Measurements from ENCODE around the gene CTNNB1.

The CTNNB1 gene

DNA sequence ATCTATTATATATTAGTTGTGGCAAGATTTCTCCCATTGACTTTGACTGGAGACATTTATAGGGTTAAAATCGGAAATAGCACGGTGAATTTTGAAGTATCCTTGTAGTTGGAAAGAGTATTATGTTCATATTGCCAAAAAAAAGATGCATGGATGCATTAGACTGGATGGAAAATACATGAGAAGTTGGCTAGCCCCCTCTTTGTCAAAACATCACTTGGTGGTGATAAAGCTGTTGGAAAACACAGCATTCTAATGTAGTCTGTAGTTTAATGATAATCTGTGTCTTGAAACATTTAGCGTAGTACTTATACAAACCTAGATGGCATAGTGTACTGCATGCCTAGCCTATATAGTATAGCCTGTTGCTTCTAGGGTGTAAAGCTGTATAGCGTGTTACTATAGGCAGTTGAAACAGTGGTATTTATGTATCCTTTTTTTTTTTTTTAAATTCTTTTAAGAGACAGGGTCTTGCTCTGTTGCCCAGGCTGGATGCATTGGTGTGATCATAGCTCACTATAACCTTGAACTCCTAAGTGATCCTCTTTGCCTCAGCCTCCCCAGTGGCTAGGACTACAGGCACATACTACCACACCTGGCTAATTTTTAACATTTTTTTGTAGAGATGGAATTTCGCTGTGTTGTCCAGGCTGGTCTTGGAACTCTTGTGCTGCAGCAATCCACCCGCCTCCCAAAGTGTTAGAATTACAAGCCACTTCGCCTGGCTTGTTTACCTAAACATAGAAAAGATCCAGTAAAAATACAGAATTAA lies 21.8 kb downstream of the CTNNB1 start:
- no peak for DNase-seq

DNA sequence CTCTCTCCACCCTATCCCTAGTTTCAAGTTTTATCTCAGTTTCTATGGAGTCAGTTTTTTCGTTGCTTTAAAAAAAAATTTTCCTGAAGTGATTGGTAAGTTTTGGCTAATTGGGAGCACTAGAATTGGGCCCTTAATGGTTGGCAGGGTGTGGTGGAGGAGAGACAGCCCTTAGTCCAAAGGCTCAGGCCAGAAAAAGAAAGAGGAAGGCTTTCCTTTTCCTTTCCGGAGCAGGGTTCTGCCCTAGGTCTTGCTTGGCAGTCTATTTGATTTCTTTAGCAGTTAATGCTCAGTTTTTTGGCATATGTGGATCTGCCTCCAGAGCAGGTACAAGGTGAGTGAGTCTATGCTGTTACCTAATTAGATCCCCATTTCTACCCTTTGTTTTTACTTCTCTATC lies 22.7 kb downstream of the CTNNB1 start:
- no peak for DNase-seq

DNA sequence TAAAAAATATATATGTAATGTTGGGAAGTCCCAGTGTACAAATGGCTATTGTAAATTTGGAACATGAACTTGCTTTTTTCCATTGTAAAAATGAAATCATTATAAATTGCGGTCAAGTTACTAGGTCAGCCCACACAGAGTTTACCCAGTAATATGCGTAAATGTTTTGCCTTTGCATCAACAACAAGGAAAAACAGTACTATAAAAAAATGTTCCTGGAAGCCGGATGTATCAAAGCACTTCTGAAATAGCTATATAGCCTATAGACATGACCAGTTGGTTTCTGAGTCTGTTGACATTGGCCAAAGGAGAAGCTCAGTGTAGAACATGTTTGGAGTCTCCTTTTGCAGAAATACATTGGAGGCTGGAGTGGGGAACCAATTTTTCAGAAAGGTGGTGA lies 23.2 kb downstream of the CTNNB1 start:
- DNase-seq: no peak

DNA sequence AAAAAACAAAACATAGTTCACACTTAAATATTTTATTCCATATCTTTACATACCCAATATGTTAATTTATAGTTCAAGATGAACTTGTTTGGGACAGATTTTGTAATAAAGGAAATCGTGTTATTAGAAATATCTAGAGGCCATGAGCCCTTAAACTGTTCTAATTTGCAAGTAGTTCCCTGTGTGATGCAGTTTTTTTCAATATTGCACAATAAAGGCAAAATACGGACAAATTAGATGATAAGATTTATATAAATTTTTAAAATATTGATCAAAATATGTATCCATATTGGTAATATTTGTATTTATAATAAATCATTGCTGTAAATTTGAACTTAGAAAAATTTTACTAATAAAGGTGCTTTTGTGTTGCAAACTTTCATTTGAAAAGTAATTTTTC lies 23.8 kb downstream of the CTNNB1 start:
- no peak for DNase-seq

DNA sequence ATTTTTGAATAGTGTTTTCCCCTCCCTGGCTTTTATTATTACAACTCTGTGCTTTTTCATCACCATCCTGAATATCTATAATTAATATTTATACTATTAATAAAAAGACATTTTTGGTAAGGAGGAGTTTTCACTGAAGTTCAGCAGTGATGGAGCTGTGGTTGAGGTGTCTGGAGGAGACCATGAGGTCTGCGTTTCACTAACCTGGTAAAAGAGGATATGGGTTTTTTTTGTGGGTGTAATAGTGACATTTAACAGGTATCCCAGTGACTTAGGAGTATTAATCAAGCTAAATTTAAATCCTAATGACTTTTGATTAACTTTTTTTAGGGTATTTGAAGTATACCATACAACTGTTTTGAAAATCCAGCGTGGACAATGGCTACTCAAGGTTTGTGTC lies 24.4 kb downstream of the CTNNB1 start:
- no peak for DNase-seq

DNA sequence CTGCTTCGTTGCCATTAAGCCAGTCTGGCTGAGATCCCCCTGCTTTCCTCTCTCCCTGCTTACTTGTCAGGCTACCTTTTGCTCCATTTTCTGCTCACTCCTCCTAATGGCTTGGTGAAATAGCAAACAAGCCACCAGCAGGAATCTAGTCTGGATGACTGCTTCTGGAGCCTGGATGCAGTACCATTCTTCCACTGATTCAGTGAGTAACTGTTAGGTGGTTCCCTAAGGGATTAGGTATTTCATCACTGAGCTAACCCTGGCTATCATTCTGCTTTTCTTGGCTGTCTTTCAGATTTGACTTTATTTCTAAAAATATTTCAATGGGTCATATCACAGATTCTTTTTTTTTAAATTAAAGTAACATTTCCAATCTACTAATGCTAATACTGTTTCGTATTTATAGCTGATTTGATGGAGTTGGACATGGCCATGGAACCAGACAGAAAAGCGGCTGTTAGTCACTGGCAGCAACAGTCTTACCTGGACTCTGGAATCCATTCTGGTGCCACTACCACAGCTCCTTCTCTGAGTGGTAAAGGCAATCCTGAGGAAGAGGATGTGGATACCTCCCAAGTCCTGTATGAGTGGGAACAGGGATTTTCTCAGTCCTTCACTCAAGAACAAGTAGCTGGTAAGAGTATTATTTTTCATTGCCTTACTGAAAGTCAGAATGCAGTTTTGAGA lies 25.0 kb downstream of the CTNNB1 start:
- no peak for DNase-seq

DNA sequence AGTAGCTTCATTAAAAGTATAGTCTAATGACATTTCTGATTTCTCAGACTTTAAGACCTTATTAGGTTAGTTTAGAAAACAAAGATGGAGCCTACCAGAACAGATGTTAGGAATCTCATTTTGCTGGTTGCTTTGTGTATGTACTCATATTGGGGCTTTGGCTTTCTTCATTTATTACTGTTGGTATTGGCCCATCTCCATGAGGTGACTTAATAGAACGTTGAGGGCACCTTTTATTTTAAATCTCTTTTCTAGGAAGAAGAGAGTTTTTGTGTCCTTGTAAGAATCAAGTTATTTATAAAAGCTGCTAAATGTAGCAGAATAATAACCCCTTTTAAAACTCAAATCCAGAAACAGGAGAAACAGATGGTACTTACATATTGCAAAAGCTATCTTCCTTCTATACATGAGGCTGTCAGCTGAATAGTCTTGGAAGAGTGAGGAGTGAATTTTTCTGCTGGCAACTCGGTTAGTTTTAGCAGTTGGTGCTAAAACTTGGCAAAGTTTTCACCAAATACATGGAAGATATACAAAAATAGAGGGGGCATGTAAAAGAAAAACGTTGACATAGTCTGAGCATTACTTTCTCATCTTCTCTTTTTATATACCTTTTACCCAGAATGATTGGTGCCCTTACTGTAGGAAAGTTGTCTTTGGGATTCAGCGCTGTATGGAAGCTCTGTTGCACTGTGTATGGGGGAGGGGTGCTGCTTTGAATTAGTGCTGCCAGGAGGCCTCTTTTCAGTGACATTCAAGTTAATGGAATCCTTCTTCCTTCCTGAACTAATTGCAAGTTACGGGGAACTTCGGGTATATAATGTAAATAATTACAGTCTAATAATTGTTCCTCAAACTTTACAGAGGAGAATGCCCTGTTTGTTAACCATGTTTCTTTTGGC lies 35.8 kb downstream of the CTNNB1 start:
- DNase-seq: no peak

DNA sequence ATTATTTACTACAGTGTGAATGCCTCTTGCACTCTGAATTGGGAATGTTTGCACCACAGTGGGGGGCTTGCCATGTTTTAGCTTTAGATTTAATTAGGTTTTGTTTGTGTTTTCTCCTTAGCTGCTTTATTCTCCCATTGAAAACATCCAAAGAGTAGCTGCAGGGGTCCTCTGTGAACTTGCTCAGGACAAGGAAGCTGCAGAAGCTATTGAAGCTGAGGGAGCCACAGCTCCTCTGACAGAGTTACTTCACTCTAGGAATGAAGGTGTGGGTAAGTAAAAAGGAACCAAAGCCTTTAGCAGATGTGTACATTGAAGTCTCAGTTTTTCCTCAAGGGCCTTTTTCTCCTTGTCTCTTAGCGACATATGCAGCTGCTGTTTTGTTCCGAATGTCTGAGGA lies 36.9 kb downstream of the CTNNB1 start:
- no peak for DNase-seq

DNA sequence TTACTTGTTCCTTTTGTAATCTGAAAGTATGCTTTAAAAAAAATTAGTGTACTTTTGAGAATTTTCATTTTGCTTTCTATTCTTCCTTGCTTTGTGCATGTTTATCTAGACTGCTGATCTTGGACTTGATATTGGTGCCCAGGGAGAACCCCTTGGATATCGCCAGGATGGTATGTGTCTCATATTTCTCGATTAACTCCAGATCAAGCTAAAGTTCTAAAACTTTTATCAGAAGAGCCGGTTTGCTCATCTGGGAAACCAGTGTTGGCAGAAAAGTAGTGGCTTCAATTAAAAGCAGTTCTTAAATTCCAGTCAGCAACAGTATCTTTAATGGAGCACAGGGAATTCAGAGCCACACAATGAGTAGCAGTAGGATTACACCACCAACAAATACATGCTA lies 38.6 kb downstream of the CTNNB1 start:
- no peak for DNase-seq

DNA sequence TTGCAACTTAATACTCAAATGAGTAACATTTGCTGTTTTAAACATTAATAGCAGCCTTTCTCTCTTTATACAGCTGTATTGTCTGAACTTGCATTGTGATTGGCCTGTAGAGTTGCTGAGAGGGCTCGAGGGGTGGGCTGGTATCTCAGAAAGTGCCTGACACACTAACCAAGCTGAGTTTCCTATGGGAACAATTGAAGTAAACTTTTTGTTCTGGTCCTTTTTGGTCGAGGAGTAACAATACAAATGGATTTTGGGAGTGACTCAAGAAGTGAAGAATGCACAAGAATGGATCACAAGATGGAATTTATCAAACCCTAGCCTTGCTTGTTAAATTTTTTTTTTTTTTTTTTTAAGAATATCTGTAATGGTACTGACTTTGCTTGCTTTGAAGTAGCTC lies 40.3 kb downstream of the CTNNB1 start:
- DNase-seq: no peak

DNA sequence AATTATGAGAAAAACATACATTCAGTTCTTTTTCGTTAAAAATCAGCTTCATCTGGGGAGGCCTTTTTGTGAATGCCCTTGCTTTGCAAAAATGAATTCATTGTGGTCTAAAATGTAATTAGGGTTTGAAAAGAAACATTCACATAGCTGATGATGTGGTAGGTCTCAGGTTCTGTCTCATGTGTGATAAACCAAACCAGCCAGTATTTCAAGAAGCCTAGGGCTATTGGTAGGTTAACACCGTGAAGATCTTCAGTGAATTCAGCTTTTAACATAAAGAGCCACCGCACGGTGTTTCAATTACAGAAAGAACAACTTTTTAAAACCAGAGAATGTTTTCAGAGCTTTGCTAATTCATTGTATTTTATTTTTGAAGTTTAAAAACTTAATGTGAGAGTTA lies 41.9 kb downstream of the CTNNB1 start:
- DNase-seq: no peak

DNA sequence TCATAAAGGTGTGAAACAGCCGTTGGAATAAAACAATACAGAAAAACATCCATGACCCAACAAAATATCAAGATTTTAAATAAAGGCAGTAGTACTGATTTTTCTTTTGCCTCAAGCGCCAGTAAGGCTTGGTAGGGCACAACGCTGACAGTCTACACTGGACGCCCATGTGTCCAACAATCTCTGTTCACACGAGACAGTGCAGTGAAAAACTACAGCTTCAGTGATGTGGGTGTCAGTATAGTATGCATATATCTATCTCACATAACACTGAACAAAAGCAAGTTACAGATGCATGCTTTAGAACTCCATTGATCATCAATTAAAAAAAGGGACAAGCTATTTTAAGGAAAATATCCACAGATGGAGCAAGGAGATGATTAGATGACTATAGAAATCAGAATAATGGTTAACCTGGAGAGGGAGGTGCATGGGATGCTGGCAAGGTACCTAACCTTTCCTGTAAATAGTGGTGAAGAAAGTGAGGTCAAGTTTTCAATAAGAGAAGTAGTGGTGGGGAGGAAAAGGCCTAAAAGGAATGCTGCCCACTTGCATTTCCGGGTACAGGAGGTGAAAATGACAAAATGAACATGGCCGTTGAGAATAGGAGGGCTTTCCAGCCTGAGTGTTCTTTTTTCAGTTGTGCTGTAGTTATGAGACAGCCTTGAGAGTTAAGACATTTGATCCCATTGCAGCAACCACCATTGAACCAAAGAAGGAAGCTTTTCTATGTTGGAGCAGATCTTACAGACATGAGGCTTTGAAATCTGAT lies 42.7 kb downstream of the CTNNB1 start:
- DNase-seq: no peak

DNA sequence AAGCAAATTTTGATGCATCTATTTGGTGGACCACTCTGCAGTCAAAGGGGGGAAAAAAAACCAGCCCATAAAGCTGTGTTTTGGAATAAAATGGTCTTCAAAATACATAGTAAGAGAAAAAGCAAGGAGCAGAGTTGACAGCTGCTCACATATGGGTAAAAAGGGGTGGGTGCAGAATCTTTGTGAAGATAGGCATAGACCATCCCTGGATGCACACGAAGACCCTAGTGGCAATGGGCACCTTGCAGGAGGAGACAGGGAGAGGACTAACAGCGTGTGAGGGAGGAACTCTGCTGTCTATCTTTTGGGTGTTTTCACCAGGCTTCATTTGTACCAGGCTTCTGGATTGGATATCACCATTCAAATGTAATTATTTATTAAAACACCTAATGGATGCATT lies 43.9 kb downstream of the CTNNB1 start:
- no peak for DNase-seq

DNA sequence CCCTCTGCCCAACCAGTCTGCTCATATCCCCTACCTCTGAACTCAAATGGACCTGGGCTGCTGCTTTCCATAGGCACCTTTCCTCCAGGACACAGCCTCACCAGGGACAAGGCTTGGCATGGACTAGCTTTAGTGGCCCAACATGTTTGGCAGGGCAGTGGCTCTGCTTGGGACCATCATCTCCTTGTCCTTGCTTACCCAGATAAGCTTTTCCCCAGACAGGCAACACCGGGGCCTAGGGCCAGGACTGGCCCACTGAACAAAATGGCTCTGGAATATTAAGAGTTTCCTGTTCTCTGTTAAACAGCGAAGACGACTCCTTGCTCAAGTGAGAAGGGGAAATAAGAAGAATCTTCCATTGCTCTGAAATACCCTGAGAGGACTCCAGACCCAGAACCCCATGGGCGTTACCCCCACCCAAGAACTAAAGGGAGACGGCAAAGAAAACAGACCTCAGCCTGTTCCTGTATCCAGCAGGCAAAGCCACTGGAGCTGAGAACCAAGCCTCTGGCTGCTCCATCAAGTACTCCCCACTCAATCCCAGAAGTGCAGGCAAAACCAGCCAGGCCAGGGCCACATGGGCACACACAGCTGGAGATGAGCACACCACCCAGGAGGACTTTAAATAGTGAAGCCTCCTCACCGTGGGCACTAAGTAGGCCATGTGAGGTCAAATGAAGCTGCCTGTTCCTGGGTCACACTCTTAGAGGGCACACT lies 45.5 kb downstream of the CTNNB1 start:
- DNase-seq: no peak

DNA sequence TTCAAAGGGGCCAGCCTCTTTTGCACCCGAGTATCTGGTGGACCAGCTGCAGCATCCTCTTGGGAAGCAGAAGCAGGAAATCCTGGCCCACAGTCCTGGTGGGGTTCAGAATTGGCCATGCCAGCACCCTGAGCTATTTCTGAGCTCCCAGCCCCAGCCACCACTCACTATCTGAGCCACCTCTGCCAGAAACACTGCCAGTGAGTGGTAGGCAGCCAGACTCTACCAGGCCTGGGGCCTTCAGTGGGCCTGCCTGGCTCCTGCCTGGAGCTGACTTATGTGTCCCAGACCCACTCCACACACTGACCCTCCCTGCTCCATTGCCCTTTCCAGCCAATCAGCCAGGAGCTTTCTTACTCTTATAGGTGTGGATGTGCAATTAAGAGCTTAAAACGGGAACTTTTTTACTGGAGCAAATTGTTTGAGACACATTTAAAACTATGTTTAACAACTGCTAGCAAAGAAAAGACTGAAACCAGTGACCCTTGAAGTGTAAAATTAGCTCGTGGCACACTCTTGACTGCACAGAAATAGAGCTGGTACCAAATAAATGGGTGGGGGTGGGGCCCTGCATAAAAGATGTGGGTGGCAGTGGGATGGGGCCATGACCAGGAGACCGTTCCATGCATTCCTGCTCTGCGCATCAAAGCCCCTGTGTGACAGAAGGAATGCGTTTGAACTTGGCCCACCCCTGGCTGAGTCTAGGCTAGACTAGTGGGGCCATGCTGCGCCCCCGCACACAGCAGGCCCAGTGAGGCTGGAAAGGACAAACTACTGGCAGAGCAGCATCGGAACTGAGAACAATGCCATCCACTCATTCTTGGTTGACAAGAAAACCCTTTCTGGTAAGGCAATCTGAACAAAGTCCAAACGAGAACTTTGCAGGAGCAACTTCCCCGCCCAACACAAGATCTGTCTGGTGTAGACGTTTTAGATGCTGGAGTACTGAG lies 48.0 kb downstream of the CTNNB1 start:
- no peak for DNase-seq

DNA sequence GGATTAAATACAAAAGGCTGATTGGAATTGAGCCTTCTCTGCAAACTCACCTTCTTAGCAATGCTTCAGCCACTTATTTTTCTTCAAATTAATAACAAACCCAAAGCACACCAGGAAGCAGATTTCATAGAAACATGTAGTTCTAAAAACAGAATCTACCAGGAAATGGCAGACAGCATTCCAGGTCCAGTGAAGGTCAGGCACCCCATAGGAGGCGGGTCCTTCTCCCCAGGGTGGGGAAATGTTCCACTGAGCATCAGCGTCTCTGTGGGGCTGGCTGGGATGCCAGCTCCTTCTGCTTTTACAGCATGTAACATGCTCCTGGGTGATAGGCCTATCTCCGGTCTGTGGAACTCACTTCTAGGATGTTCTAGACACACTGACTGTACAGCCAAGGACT lies 49.2 kb downstream of the CTNNB1 start:
- no peak for DNase-seq

DNA sequence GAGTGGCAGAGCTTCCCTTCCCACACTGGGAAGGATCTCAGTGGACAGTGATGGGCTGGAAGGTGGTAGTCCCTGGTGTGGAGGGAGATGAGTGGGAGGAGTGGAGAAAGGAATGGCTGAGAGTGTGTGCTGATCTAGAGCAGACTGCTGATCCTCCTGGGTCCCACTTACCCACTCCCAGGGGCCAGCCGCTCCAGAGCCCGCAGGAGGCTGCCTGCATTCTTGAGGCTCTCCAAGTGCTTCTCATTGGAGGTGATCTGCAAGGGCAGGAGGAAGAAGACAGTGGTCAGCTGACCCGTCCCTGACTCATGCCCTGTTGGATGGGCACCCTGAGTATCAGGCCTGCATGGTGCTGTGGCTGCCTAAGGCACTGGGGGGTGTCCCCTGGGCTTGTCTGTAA lies 50.0 kb downstream of the CTNNB1 start:
- DNase-seq: no peak

DNA sequence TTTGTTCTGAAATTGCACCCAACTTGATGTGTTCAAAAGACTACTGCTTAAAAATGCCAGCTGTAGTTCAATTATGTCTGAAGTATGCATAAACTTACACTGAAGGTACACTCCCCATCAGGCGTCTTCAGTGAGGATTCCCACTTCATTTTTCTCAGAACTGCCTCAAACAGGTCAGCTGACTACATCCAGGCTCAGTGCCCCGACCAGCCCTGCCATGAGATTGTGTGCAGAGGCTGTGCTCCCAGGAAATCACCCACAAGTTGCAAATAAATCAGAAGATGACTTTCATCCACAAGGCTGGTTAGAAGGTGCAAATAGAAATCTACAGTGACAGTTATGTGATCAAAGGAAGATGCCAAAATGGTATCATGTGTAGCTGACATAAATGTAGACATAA lies 51.5 kb downstream of the CTNNB1 start:
- DNase-seq: no peak

DNA sequence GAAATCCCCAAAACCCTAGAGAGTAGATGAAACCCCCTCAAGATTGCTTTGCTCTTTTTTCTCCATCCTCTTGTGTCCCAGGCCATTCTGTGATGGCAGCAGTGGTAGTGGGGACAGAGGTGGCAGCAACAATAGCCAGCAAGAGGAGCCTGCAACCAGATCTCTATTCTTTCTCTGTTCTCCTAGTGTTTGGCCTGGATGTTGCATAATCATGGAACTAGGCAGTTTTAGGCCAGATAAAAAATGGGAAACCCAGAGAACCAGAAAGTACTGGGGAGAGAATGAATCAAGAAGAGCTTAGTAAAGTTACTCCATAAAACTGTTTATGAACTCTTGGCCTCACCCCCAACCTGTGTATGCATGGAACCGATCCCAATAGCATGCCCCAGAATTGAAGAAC lies 52.3 kb downstream of the CTNNB1 start:
- no peak for DNase-seq

DNA sequence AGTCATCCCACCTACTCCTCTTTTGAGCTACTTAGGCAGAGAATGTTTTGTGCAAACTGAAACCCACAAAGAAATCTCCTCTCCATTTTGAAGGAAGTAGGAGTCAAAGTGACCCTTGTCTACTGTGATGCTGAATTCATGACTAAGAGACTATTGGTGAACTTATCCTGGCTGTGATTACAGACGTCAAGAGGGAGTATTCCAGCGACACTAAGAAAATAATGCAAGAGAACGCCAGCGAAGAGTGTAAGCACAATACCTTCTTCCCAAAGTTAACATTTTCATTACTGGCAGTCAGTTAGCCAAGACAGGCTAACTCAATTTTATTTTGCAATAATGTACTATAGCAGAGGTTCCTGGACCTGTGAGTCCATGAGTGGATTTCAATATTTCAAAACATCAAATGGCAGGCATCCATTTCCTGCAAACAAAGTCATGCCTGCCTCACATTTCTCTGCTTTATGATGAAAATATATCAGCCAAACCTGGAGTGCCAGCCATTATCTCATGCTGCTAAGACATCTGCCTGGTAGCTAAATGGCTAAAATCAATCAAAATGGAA lies 59.0 kb downstream of the CTNNB1 start:
- DNase-seq: no peak
